Endothelial cell of umbilical vein (primary cell): ENCODE data around the gene HNRNPLL. TPM values are rescaled to one million over a fixed set of nuclear protein-coding genes. Genes with fewer than 3 reads are reported as not detected.

Experiments
- BruUV-seq: library from RNA; stranded (reverse); fragments of 400-500 nt; replicated peaks from 2 replicates; lab custom pipeline; 2021; lab: Mats Ljungman, UMichigan
- CTCF ChIA-PET: fragments of 300-600, 350-600 bp; sonication (Branson Sonifier 250); formaldehyde crosslinking; loops from one replicate; lab custom pipeline; 2021; ENCODE audit warnings: antibody characterized with exemption, inconsistent platforms; lab: Charles Lee
- POLR2A ChIA-PET: fragments of 300-600, 350-600 bp; sonication (Branson Sonifier 250); formaldehyde crosslinking; loops from one replicate; lab custom pipeline; 2021; ENCODE audit warnings: antibody characterized with exemption, inconsistent platforms; lab: Charles Lee
- DNase-seq: peaks from one replicate; pipeline ENCODE4 v3.0.0-alpha.2; 2011; ENCODE audit warnings: low read depth, low spot score
- FAIRE-seq: peaks from 2 replicates; lab custom pipeline; 2011; peaks lifted over from hg19 to GRCh38; lab: Jason Lieb, UNC
- H2AFZ ChIP-seq: 2 replicates; pipeline ENCODE4 v1.6.0; 2012; ENCODE audit warnings: low read depth, low read length, control low read depth, inconsistent platforms
- H3K27ac ChIP-seq: 2 replicates; pipeline ENCODE4 v1.5.1; 2011; ENCODE audit warnings: low read depth, mild to moderate bottlenecking, control low read depth, low read length, moderate library complexity; ENCODE audit not compliant: insufficient read depth
- H3K27me3 ChIP-seq, 2 experiments: 2 replicates each; pipeline versions ENCODE4 v1.6.0 to v1.6.1; 2011; ENCODE audit warnings: low read length in 2 of 2, mixed read lengths in 1 of 2; ENCODE audit not compliant: control insufficient read depth in 2 of 2, insufficient read depth in 2 of 2
- H3K36me3 ChIP-seq, 2 experiments: 2 replicates in 1 of 2; 3 replicates in 1 of 2; pipeline ENCODE4 v1.5.1; 2011; ENCODE audit warnings: low read length in 2 of 2, mild to moderate bottlenecking in 1 of 2, moderate library complexity in 1 of 2; ENCODE audit not compliant: control insufficient read depth in 2 of 2, insufficient read depth in 2 of 2; ENCODE audit errors: extremely low read depth in 1 of 2
- H3K4me1 ChIP-seq: 3 replicates; pipeline ENCODE4 v1.5.1; 2011; ENCODE audit warnings: mild to moderate bottlenecking, low read length; ENCODE audit not compliant: control insufficient read depth, insufficient read depth; ENCODE audit errors: extremely low read depth
- H3K4me2 ChIP-seq: 2 replicates; pipeline ENCODE4 v1.6.1; 2011; ENCODE audit warnings: low read length, control low read depth, mixed read lengths; ENCODE audit not compliant: insufficient read depth
- H3K4me3 ChIP-seq, 3 experiments: fragments of 200-600 bp in 1 of 3; sonication (generic), shearing (Covaris generic) in 1 of 3; replicated peaks in 1 of 3; 2 replicates each; pipeline ENCODE4 v1.5.1; 2011 to 2016; ENCODE audit warnings: control low read depth in 3 of 3, low read length in 3 of 3, mild to moderate bottlenecking in 2 of 3, inconsistent platforms in 1 of 3, low read depth in 1 of 3, moderate library complexity in 1 of 3; ENCODE audit not compliant: insufficient read depth in 1 of 3
- H3K79me2 ChIP-seq: 2 replicates; pipeline ENCODE4 v1.6.0; 2012; ENCODE audit warnings: low read length, inconsistent platforms; ENCODE audit not compliant: control insufficient read depth, insufficient read depth
- H3K9ac ChIP-seq: replicated peaks from 2 replicates; pipeline ENCODE3; 2011; ENCODE audit warnings: low read length, control low read depth; ENCODE audit not compliant: insufficient read depth; ENCODE audit errors: extremely low read depth
- H3K9me1 ChIP-seq: replicated peaks from 3 replicates; pipeline ENCODE4 v1.6.0; 2011; ENCODE audit warnings: mild to moderate bottlenecking, low read length; ENCODE audit not compliant: control insufficient read depth, insufficient read depth; ENCODE audit errors: extremely low read depth
- H3K9me3 ChIP-seq: replicated peaks from 2 replicates; pipeline ENCODE4 v1.5.1; 2012; ENCODE audit warnings: low read length, inconsistent platforms; ENCODE audit not compliant: control insufficient read depth, insufficient read depth
- H4K20me1 ChIP-seq: replicated peaks from 2 replicates; pipeline ENCODE3; 2011; ENCODE audit warnings: mild to moderate bottlenecking, low read length; ENCODE audit not compliant: control insufficient read depth, insufficient read depth; ENCODE audit errors: extremely low read depth
- EZH2 ChIP-seq: IDR thresholded peaks from 2 replicates; pipeline ENCODE4 v1.6.1; 2012; ENCODE audit warnings: borderline replicate concordance, low read depth, mild to moderate bottlenecking, moderate library complexity, low read length, inconsistent platforms; ENCODE audit not compliant: severe bottlenecking
- FOS ChIP-seq: IDR thresholded peaks from 2 replicates; pipeline ENCODE4 v1.6.1; 2011; ENCODE audit warnings: mild to moderate bottlenecking, low read length, moderate library complexity, borderline replicate concordance; ENCODE audit not compliant: insufficient read depth
- GATA2 ChIP-seq: IDR thresholded peaks from 2 replicates; pipeline ENCODE4 v1.7.0; 2011; ENCODE audit warnings: low read depth, mild to moderate bottlenecking, moderate library complexity, mixed read lengths, low read length; ENCODE audit not compliant: insufficient read length, insufficient read depth
- JUN ChIP-seq: IDR thresholded peaks from 2 replicates; pipeline ENCODE4 v1.6.1; 2011; ENCODE audit warnings: borderline replicate concordance, low read depth; ENCODE audit not compliant: insufficient read length, insufficient read depth
- MAX ChIP-seq: IDR thresholded peaks from 2 replicates; pipeline ENCODE4 v1.6.1; 2011; ENCODE audit not compliant: insufficient read depth, insufficient read length
- MYC ChIP-seq: IDR thresholded peaks from one replicate; pipeline ENCODE4 v1.6.1; 2011; ENCODE audit warnings: mild to moderate bottlenecking, low read depth, low read length
- POLR2A ChIP-seq: IDR thresholded peaks from 2 replicates; pipeline ENCODE4 v1.6.1; 2012; ENCODE audit warnings: low read depth, mild to moderate bottlenecking, control low read depth, low read length
- POLR2AphosphoS5 ChIP-seq: IDR thresholded peaks from 2 replicates; pipeline ENCODE4 v1.6.1; 2012; ENCODE audit warnings: low read depth, mild to moderate bottlenecking, control low read depth, low read length, moderate library complexity; ENCODE audit not compliant: insufficient read depth
- dilution Hi-C: fragments of 300-500 bp; cut with MboI; formaldehyde crosslinking; loops from one replicate; pipeline ENCODE4 v1.15.0; 2019; ENCODE audit warnings: low sequenced_read_pairs; ENCODE audit not compliant: extremely low pct_ligation_motif_present
- intact Hi-C: fragments of 100-400 bp; cut with micrococcal nuclease; formaldehyde crosslinking; loops from one replicate; pipeline ENCODE4 v1.10.0; 2022
- polyA plus RNA-seq, 4 experiments: library from polyadenylated mRNA; depleted of rRNA in 3 of 4; stranded (reverse) in 3 of 4; unstranded in 1 of 4; fragments of >200 nt; gene quantifications; 2 replicates each; pipeline versions ENCODE4 v1.2.1 to v1.2.3, GENCODE V29; 2011 to 2012; ENCODE audit warnings: missing spikeins in 1 of 4
- total RNA-seq: library from RNA; stranded (reverse); gene quantifications from 2 replicates; pipeline ENCODE4 v1.2.3, GENCODE V29; 2021
- TF ChIP-seq, protein P1 (sequence below), 2 donors: IDR thresholded peaks; 1 replicate in 1 of 2; 2 replicates in 1 of 2; pipeline ENCODE4 v1.5.1; 2011; ENCODE audit warnings: low read length in 2 of 2, mild to moderate bottlenecking in 2 of 2, moderate library complexity in 2 of 2, control low read depth in 1 of 2, inconsistent platforms in 1 of 2, low read depth in 1 of 2; ENCODE audit not compliant: insufficient read depth in 1 of 2; ENCODE audit errors: extremely low read depth in 1 of 2

HNRNPLL gene
- total and polyA plus RNA-seq, 2 donors (not counting 3 experiments of a cell fraction or from before 2014, with no cell fraction given): 19.8 to 56.2 TPM

DNA sequence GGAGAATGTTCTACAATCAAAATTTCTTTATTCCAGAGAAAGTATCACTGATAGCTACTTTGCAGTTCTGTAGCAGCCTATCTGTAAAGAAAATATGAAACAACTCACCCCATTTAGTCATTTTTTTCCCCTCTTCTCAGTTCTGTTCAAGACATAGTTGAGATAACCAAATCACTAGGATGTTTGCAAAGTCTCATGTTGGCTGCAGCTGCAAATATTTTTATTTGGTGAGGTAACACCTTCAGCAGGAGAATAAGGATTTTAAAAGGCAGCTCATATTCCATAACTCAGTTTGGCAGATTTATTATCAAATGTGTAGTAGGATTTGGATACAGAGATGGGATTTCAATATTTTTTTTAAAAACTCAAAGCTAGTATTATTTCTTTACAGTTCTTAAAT lies 41.0 kb downstream of the HNRNPLL start:
- peaks cover 2 to 15% of the 10 kb centered on the region in 2 experiments for H3K36me3 ChIP-seq
- no peaks in the 10 kb centered on the region for H3K27me3 ChIP-seq
- no peaks in the 10 kb centered on the region for H3K79me2 ChIP-seq
- DNase-seq (no peak), FAIRE-seq (no peak)
- H3K9me1 ChIP-seq: no peaks in the 10 kb centered on the region
- intact Hi-C loops (no loop called here), dilution Hi-C loops (loop anchor here (10.0 kb wide), 1 partner anchor 173 kb away; no protein-coding TSS in a partner anchor)
- ChIA-PET POLR2A (no interaction called here), CTCF (interaction anchor here (0.9 to 6.8 kb wide), 4 partner anchors 15 to 42 kb away, joined by 3 to 45 read pairs (median 5); no protein-coding TSS in a partner anchor)
- no peak overlapping the region for H3K4me2 ChIP-seq
- no peak overlapping the region for H3K9ac ChIP-seq
- H3K4me1 ChIP-seq: no peaks in the 10 kb centered on the region
- no peak overlapping the region for H2AFZ ChIP-seq
- TF ChIP-seq MAX: no peak
- no peak for TF ChIP-seq FOS
- TF ChIP-seq POLR2A: no peak
- TF ChIP-seq, protein P1, sequence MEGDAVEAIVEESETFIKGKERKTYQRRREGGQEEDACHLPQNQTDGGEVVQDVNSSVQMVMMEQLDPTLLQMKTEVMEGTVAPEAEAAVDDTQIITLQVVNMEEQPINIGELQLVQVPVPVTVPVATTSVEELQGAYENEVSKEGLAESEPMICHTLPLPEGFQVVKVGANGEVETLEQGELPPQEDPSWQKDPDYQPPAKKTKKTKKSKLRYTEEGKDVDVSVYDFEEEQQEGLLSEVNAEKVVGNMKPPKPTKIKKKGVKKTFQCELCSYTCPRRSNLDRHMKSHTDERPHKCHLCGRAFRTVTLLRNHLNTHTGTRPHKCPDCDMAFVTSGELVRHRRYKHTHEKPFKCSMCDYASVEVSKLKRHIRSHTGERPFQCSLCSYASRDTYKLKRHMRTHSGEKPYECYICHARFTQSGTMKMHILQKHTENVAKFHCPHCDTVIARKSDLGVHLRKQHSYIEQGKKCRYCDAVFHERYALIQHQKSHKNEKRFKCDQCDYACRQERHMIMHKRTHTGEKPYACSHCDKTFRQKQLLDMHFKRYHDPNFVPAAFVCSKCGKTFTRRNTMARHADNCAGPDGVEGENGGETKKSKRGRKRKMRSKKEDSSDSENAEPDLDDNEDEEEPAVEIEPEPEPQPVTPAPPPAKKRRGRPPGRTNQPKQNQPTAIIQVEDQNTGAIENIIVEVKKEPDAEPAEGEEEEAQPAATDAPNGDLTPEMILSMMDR (IDR thresholded peaks at IDR 0.05; ENCODE audit: extremely low read depth in 1 of 2, insufficient read depth in 1 of 2, low read depth in 1 of 2, low read length in 2 of 2): no peak
- TF ChIP-seq JUN: no peak
- TF ChIP-seq EZH2: no peak
- no peak for TF ChIP-seq POLR2AphosphoS5
- no peak for TF ChIP-seq GATA2
- TF ChIP-seq MYC: no peak
- no peaks in the 10 kb centered on the region for H3K9me3 ChIP-seq
- no peak overlapping the region for H3K27ac ChIP-seq
- BruUV-seq: no TSS peak
- no peak overlapping the region for H3K4me3 ChIP-seq
- no peaks in the 10 kb centered on the region for H4K20me1 ChIP-seq
